ENCODE measurements around the gene EPN1. TPM values are rescaled to one million over a fixed set of nuclear protein-coding genes. Genes with fewer than 3 reads are reported as not detected.
A peak's percentile ranks its signal among the peaks of the same experiment; 100 is the strongest.

Gene EPN1
- total and polyA plus RNA-seq, 9 of the 15 experiments (the other 6 are each of a cell fraction or from before 2014, with no cell fraction given): 0.08 to 138 (median 12.7) TPM

- TF ChIP-seq FOXO4 (CRISPR knock-in tag; IDR thresholded peaks at IDR 0.05): no peak
- TF ChIP-seq PBX2 (CRISPR knock-in tag; IDR thresholded peaks at IDR 0.05; ENCODE audit: low read depth): no peak
- no peak for TF ChIP-seq PBX2 (tag; conservative IDR thresholded peaks at IDR 0.05; ENCODE audit: low read depth)
- peak; percentile 48; the same call in 1 of the 2 replicates for TF ChIP-seq ETV5 (CRISPR knock-in tag; IDR thresholded peaks at IDR 0.05; ENCODE audit: low read depth)
- TF ChIP-seq CXXC5 (CRISPR knock-in tag; IDR thresholded peaks at IDR 0.05): peak; percentile 81
- no peak for TF ChIP-seq SRSF7 (optimal IDR thresholded peaks at IDR 0.05; ENCODE audit: low read depth, low read length)
- TF ChIP-seq TAF15 (IDR thresholded peaks at IDR 0.05; ENCODE audit: low read depth, low read length): no peak
- no peak for TF ChIP-seq PTTG1 (tag; IDR thresholded peaks at IDR 0.05; ENCODE audit: low read depth)
- TF ChIP-seq RB1 (IDR thresholded peaks at IDR 0.05; ENCODE audit: low read depth): peak; percentile 84
- no peak for TF ChIP-seq HMGXB4 (CRISPR knock-in tag; IDR thresholded peaks at IDR 0.05)
- 0 out of 2 replicates have a peak, but pooled peaks have one; percentile 23 for TF ChIP-seq MAX (CRISPR knock-in tag; IDR thresholded peaks at IDR 0.05)
- peak; percentile 52 for TF ChIP-seq PML (IDR thresholded peaks at IDR 0.05; ENCODE audit: low read length)
- TF ChIP-seq SMAD3 (CRISPR knock-in tag; conservative IDR thresholded peaks at IDR 0.05): no peak
- TF ChIP-seq ARID3A (IDR thresholded peaks at IDR 0.05; ENCODE audit: borderline replicate concordance, low read depth, low read length): no peak
- no peak for TF ChIP-seq ZNF140 (CRISPR knock-in tag; IDR thresholded peaks at IDR 0.05)
- TF ChIP-seq ZZZ3 (IDR thresholded peaks at IDR 0.05): no peak
- TF ChIP-seq ZC3H8 (IDR thresholded peaks at IDR 0.05): no peak
Observed at GRCh38 chr19:55643003-55643886, 31.8 kb upstream of the EPN1 start, which contains the start of gene ZNF581 (continued).
